Stimulated activated naive CD8-positive, alpha-beta T cell treated with anti-CD3 and anti-CD28 coated beads, Interleukin-15, Interleukin-2, amounts not matched to agents 100 ng/mL and 50 ng/mL, for 24 hours (primary cell): Measurements from ENCODE around the gene LRWD1.

Experiments
- H3K27ac Mint-ChIP-seq: one replicate; pipeline ENCODE4 v1.8.0; 2021; ENCODE audit warnings: mild to moderate bottlenecking, mixed read lengths
- H3K27me3 Mint-ChIP-seq: one replicate; pipeline ENCODE4 v1.8.0; 2021; ENCODE audit warnings: mixed read lengths
- H3K36me3 Mint-ChIP-seq: one replicate; pipeline ENCODE4 v1.8.0; 2021; ENCODE audit warnings: low read depth, mixed read lengths
- H3K4me1 Mint-ChIP-seq: one replicate; pipeline ENCODE4 v1.8.0; 2021; ENCODE audit warnings: low read depth, mixed read lengths
- H3K4me3 Mint-ChIP-seq: one replicate; pipeline ENCODE4 v1.8.0; 2021; ENCODE audit warnings: mild to moderate bottlenecking, mixed read lengths
- H3K9me3 Mint-ChIP-seq: one replicate; pipeline ENCODE4 v1.8.0; 2021; ENCODE audit warnings: mixed read lengths

The LRWD1 gene

DNA sequence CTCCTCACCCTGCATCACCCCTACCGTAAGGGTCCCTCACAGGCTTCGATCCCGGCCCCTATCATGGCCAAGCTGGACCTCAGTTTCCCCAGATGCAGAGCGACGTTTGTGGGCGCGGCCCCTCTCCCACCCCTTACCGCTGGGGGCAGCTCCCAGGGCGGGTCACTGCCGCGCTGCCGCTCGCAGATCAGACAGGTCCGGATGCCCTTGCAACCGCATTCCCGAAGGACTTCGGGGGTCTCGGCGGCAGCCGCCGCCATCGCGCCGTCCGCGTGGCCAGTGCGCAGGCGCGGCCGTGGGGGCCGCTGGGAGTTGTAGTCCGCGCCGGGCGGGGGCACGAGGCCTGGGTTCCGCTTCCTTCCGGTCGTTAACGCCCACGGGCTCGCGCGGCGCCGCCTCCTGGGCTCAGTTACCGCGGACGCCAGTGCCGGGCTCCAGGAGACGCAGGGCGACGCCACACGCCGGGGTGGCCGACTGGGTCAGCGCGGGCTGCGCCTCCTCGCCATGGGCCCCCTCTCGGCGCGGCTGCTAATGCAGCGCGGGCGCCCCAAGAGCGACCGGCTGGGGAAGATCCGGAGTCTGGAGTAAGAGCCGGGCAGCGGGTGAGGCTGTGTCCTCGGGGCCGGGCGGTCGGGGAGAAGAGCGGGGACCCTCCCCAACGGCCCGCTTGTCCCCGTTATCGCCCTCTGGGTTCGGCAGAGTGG, at the start of gene LRWD1, which contains the start of gene ALKBH4:
Gene LRWD1, plus strand, starts transcription at position 408 of the 704 bp plus-strand sequence. Its CDS starts 97 bp downstream, at position 505.
Gene ALKBH4, minus strand, starts transcription at position 287 of the 704 bp plus-strand sequence. Its CDS starts 27 bp downstream, at position 260.
- H3K36me3 Mint-ChIP-seq, result peaks cover 9% of the 10 kb centered on the region
- H3K27ac Mint-ChIP-seq, result peak within 1 kb of the TSS; percentile 87
- no peaks in the 10 kb centered on the region for H3K9me3 Mint-ChIP-seq
- H3K27me3 Mint-ChIP-seq, result no peaks in the 10 kb centered on the region
- H3K4me3 Mint-ChIP-seq, result peak within 1 kb of the TSS; percentile 93
- peaks cover 29% of the 10 kb centered on the region for H3K4me1 Mint-ChIP-seq

GRCh38 chr7:102415685-102416225, 49.0 kb upstream of the LRWD1 start:
- Mint-ChIP-seq H3K9me3 (no peaks in the 10 kb centered on the region), H3K4me3 (peak overlapping the region; percentile 59), H3K36me3 (peaks cover 71% of the 10 kb centered on the region), H3K27me3 (no peaks in the 10 kb centered on the region), H3K4me1 (peaks cover 66% of the 10 kb centered on the region), H3K27ac (peak overlapping the region; percentile 97)

- peak overlapping the region; percentile 59 for H3K4me3 Mint-ChIP-seq
- no peaks in the 10 kb centered on the region for H3K9me3 Mint-ChIP-seq
- peak overlapping the region; percentile 97 for H3K27ac Mint-ChIP-seq
- H3K27me3 Mint-ChIP-seq, result no peaks in the 10 kb centered on the region
- peaks cover 71% of the 10 kb centered on the region for H3K4me1 Mint-ChIP-seq
- peaks cover 70% of the 10 kb centered on the region for H3K36me3 Mint-ChIP-seq
These were observed 48.4 kb upstream of the LRWD1 start for GRCh38 chr7:102416406-102416805.

- Mint-ChIP-seq H3K36me3 (peaks cover 63% of the 10 kb centered on the region), H3K27me3 (no peaks in the 10 kb centered on the region), H3K27ac (peak overlapping the region; percentile 97), H3K4me3 (no peak overlapping the region), H3K4me1 (peaks cover 75% of the 10 kb centered on the region), H3K9me3 (no peaks in the 10 kb centered on the region)
These were observed 47.7 kb upstream of the LRWD1 start for GRCh38 chr7:102417105-102417504.

DNA sequence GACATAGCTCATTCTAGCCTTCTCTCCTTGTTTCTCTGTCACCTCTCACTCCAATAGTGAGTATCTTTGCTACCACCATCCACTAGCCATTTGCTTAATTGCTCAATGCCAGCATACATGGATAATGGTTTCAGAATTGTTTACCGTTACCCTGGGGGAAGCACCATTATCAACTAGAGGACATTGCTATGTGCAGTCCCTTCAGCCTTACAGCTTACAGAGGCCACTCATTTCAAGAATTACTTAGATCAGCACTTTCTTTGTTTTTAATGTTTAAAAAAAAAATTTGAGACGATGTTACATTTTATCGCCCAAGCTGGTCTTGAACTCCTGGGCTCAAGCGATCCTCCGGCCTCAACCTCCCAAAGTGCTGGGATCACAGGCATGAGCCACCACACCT, 46.2 kb upstream of the LRWD1 start:
- peaks cover 75% of the 10 kb centered on the region for H3K4me1 Mint-ChIP-seq
- H3K36me3 Mint-ChIP-seq, result peaks cover 54% of the 10 kb centered on the region
- no peak overlapping the region for H3K4me3 Mint-ChIP-seq
- no peaks in the 10 kb centered on the region for H3K9me3 Mint-ChIP-seq
- peak overlapping the region; percentile 15 for H3K27ac Mint-ChIP-seq
- no peaks in the 10 kb centered on the region for H3K27me3 Mint-ChIP-seq

GRCh38 chr7:102421706-102422240, 43.0 kb upstream of the LRWD1 start:
- Mint-ChIP-seq H3K36me3 (peaks cover 50% of the 10 kb centered on the region), H3K4me3 (no peak overlapping the region)

DNA sequence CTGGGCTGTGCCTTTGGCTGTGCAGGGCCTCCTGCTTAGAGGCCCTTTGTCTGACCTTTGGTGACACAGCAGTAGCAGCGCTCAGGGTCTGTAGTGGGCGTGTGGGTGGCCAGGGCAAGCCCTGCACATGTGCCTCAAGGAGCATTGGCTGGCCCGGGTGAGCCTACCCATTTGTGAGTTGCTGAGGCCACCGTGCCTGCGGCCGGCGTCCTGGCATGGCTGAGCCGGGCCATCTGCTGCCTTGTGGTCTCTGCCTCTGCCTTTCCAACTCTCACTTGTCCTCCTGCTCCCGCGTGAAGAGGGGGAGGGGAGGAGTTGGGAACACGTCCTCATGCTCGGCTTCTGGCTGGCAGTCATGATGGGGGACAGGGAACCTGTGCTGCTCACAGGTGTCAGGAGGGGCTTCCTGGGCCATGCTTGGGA, 40.6 kb upstream of the LRWD1 start:
- Mint-ChIP-seq H3K4me1 (peaks cover 75% of the 10 kb centered on the region), H3K9me3 (no peaks in the 10 kb centered on the region), H3K27ac (peak overlapping the region; percentile 100), H3K36me3 (peaks cover 37% of the 10 kb centered on the region), H3K4me3 (no peak overlapping the region), H3K27me3 (no peaks in the 10 kb centered on the region)

More at GRCh38 chr7:102421706-102422240, 43.0 kb upstream of the LRWD1 start:
- peaks cover 77% of the 10 kb centered on the region for H3K4me1 Mint-ChIP-seq
- H3K9me3 Mint-ChIP-seq, result no peaks in the 10 kb centered on the region
- no peak overlapping the region for H3K27ac Mint-ChIP-seq
- H3K27me3 Mint-ChIP-seq, result no peaks in the 10 kb centered on the region

DNA sequence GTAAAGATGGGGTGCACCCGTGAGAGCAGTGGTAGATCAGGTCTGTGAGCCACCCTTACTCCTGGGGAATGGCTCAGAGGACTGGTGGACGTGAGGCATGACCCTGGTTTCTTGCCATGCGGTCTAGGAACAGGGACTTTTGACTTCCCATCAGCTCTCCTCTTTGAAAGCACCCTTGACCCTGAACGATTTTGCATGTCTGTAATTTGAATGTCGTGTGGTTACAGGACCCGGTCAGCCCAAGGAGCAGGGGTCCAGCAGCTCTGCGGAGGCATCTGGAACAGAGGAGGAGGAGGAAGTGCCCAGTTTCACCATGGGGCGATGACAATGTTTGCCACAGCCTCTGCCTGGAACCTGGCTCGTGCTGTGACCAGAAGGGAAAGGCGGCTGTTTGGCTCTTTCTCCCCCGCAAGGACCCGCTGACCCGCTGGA, 40.0 kb upstream of the LRWD1 start:
- Mint-ChIP-seq H3K27ac (peak overlapping the region; percentile 100), H3K27me3 (no peaks in the 10 kb centered on the region), H3K36me3 (peaks cover 33% of the 10 kb centered on the region), H3K9me3 (no peaks in the 10 kb centered on the region), H3K4me3 (peak overlapping the region; percentile 17), H3K4me1 (peaks cover 75% of the 10 kb centered on the region)

DNA sequence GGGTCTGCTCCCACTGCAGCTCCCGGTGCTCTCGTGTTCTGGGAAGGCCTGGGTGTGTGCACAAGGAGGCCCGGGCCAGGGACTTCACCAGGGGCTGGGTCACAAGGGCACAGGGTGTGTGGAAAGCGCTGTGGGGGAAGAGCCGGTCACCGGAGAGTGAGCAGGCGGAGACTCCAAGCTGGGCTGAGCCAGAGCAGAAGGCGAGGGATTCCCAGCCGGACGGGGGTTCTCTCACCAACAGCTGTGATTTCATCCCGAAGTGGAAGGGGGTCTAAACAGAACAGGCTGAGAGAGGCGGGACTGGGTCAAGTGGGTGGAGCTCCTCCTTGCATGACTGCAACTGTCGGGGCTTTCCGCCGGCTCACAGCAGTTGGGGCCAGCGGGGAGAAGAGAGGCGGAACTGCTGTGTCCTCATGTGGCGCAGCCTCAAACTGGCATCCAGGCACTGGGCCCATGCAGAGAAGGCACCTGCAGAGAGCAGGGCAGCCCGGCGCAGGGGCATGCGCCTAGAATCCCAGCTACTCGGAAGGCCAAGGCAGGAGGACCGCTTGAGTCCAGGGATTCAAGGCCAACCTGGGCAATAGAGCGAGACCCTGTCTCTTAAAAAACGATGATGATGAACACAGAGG, 39.0 kb upstream of the LRWD1 start:
- peaks cover 72% of the 10 kb centered on the region for H3K4me1 Mint-ChIP-seq
- peaks cover 26% of the 10 kb centered on the region for H3K36me3 Mint-ChIP-seq
- H3K9me3 Mint-ChIP-seq, result no peaks in the 10 kb centered on the region
- peak overlapping the region; percentile 100 for H3K27ac Mint-ChIP-seq
- no peaks in the 10 kb centered on the region for H3K27me3 Mint-ChIP-seq
- peak overlapping the region; percentile 83 for H3K4me3 Mint-ChIP-seq

DNA sequence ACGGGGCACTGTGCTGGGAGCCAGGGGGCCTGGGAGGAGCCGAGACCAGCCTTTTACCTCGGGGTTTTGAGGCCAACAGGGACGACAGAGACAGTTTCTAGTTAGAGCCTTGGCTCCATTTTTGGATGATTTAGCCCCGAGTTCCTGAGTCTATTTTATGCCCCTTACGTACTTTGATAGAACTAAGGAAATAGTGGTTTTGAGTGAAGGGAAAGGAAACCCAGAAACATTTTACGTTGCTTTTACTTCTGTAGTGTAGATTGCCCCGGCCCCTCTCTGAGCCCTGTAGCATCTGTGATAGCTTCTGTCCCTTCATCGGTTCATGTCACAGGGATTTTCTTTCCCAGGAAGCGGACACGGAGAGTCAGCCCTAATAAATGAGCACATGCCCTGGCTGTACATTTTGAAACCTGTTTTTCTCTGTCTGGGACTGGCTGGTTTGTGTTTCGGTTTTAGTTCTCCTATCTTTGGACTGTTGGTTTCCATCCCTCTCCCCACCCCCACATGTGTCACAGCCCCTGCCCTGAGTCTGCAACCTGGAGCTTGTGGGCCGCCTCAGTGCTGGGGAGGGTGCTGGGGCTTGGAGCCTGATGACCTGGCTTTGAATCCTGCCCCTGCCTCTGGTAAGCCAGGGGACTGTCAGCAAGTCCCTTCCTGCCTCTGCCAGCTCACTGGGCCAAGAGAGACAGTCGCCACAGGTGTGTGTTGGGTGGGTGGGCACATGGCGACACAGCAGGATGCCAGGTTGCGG, 38.3 kb upstream of the LRWD1 start:
- peaks cover 20% of the 10 kb centered on the region for H3K36me3 Mint-ChIP-seq
- peak overlapping the region; percentile 100 for H3K27ac Mint-ChIP-seq
- H3K27me3 Mint-ChIP-seq, result no peaks in the 10 kb centered on the region
- H3K4me3 Mint-ChIP-seq, result peak overlapping the region; percentile 83
- H3K4me1 Mint-ChIP-seq, result peaks cover 74% of the 10 kb centered on the region
- no peaks in the 10 kb centered on the region for H3K9me3 Mint-ChIP-seq

GRCh38 chr7:102427019-102427405, 37.8 kb upstream of the LRWD1 start:
- Mint-ChIP-seq H3K27ac (peak overlapping the region; percentile 100), H3K4me1 (peaks cover 75% of the 10 kb centered on the region)

DNA sequence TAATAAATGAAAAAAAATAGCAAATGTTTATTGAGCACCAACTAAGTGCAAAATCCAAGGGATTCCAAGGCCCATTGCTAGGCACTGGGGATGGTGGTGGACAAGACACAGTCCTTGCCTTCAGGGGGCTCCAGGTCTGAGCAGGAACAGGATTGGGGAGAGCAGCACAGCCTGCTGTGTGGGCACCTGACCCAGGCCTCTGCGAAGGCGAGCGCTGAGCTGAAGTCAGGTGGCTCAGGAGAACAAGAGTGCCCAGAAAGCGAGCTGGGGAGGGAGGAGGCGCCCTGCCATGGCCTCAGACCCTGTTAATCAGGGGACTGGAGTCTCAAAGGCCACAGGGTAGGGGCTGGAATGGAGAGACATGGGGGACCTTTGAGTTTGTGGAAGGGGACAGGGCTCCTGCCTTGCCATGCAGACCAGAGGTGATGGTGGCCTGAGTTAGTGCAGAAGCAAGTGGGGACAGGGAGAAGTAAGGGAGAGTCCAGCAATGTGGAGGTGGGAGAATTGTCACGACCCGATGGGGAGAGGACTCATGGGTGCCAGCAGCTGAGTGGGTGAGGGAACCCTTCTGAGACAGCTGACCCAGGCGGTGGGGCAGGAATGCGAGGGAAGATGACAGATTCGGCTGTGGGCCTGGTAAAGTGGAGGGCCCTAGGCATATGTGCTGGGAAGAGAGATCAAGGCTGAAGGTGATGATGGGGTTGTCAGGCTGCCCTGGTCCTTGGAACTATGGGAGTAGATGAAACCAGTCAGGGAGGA, 35.5 kb upstream of the LRWD1 start:
- Mint-ChIP-seq H3K27me3 (no peaks in the 10 kb centered on the region), H3K9me3 (no peaks in the 10 kb centered on the region), H3K4me1 (peaks cover 83% of the 10 kb centered on the region), H3K27ac (peak overlapping the region; percentile 87), H3K36me3 (peaks cover 16% of the 10 kb centered on the region), H3K4me3 (no peak overlapping the region)

More at GRCh38 chr7:102427019-102427405, 37.8 kb upstream of the LRWD1 start:
- peaks cover 20% of the 10 kb centered on the region for H3K36me3 Mint-ChIP-seq
- H3K4me3 Mint-ChIP-seq, result peak overlapping the region; percentile 83
- H3K27me3 Mint-ChIP-seq, result no peaks in the 10 kb centered on the region
- H3K9me3 Mint-ChIP-seq, result no peaks in the 10 kb centered on the region

DNA sequence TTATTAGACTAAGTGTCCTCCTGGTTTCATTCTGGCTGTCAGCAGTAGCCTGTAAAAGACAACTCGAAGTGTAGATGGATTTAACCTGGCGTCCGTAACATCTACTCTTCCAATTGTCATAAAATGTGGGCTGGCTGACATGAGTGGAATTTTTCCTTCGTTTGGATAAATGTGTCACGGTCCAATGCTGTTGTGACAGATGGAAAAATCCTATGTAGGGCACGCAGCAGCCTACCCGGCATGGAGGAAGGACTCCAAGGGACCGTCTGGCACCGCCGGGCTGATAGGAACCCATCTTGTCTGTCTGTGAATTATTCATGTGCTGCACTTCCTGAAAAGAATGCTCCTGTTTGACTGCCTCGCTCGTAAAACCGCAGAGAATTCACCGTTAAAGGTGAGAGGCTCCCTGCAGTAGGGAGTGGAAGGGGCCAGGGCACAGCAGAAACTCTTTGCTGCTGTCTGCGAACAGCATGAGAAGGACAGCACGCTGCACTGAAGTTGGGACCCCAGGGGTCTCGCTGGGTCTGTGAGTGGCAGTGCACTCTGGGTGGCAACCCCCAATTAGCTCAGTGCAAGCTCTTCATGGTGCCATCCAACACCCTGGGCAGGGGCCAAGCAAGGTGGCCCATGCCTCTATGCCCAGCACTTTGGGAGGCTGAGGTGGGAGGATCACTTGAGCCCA, 33.0 kb upstream of the LRWD1 start:
- Mint-ChIP-seq H3K27me3 (no peaks in the 10 kb centered on the region), H3K36me3 (peaks cover 13% of the 10 kb centered on the region), H3K9me3 (no peaks in the 10 kb centered on the region), H3K4me3 (peak overlapping the region; percentile 68), H3K27ac (peak overlapping the region; percentile 90), H3K4me1 (peaks cover 77% of the 10 kb centered on the region)
